Fibroblast of lung (primary cell): ENCODE measurements around the gene PPARG. TPM values are rescaled to one million over a fixed set of nuclear protein-coding genes. Genes with fewer than 3 reads are reported as not detected.
A peak's percentile ranks its signal among the peaks of the same experiment; 100 is the strongest.

Experiments
- DNase-seq, 2 donors: peaks; one replicate each; pipeline versions ENCODE4 v3.0.0 to v3.0.0-alpha.2; 2010; ENCODE audit warnings: low read depth in 2 of 2
- H2AFZ ChIP-seq: 2 replicates; pipeline ENCODE4 v1.5.1; 2012; ENCODE audit warnings: low read length, control low read depth, inconsistent platforms
- H3K27ac ChIP-seq: 2 replicates; pipeline ENCODE4 v1.5.1; 2011; ENCODE audit warnings: low read length, control low read depth; ENCODE audit not compliant: insufficient read depth
- H3K27me3 ChIP-seq: 2 replicates; pipeline ENCODE4 v1.5.1; 2011; ENCODE audit warnings: mild to moderate bottlenecking, low read length; ENCODE audit not compliant: control insufficient read depth, insufficient read depth
- H3K36me3 ChIP-seq: 2 replicates; pipeline ENCODE4 v1.5.1; 2011; ENCODE audit warnings: low read length; ENCODE audit not compliant: control insufficient read depth, insufficient read depth
- H3K4me1 ChIP-seq: 2 replicates; pipeline ENCODE4 v1.5.1; 2011; ENCODE audit warnings: low read length; ENCODE audit not compliant: control insufficient read depth, insufficient read depth; ENCODE audit errors: extremely low read depth
- H3K4me2 ChIP-seq: 2 replicates; pipeline ENCODE4 v1.5.1; 2011; ENCODE audit warnings: low read length, control low read depth; ENCODE audit not compliant: insufficient read depth; ENCODE audit errors: extremely low read depth
- H3K4me3 ChIP-seq, 4 experiments: fragments of 200-600 bp in 1 of 4; sonication (generic) in 1 of 4; replicated peaks in 1 of 4; 2 replicates each; pipeline ENCODE4 v1.5.1; 2011 to 2016; ENCODE audit warnings: low read length in 4 of 4, low read depth in 3 of 4, mild to moderate bottlenecking in 3 of 4, control low read depth in 2 of 4, inconsistent platforms in 1 of 4, mixed read lengths in 1 of 4; ENCODE audit not compliant: insufficient read depth in 1 of 4; ENCODE audit errors: control extremely low read depth in 1 of 4
- H3K79me2 ChIP-seq: 2 replicates; pipeline ENCODE4 v1.5.1; 2012; ENCODE audit warnings: mild to moderate bottlenecking, low read length, inconsistent platforms; ENCODE audit not compliant: control insufficient read depth, insufficient read depth
- H3K9ac ChIP-seq: 2 replicates; pipeline ENCODE4 v1.5.1; 2011; ENCODE audit warnings: mild to moderate bottlenecking, low read length, control low read depth; ENCODE audit not compliant: insufficient read depth
- H3K9me3 ChIP-seq: 2 replicates; pipeline ENCODE4 v1.5.1; 2012; ENCODE audit warnings: low read depth, low read length; ENCODE audit not compliant: control insufficient read depth, insufficient read depth
- H4K20me1 ChIP-seq: 2 replicates; pipeline ENCODE4 v1.5.1; 2011; ENCODE audit warnings: low read length; ENCODE audit not compliant: control insufficient read depth, insufficient read depth; ENCODE audit errors: extremely low read depth
- CTCF ChIP-seq, 2 donors: IDR thresholded peaks in 1 of 2; conservative IDR thresholded peaks in 1 of 2; 1 replicate in 1 of 2; 2 replicates in 1 of 2; pipeline ENCODE4 v1.5.1; 2011 to 2012; ENCODE audit warnings: low read length in 2 of 2, control low read depth in 1 of 2, inconsistent platforms in 1 of 2, low read depth in 1 of 2, mild to moderate bottlenecking in 1 of 2
- EZH2 ChIP-seq: IDR thresholded peaks from 2 replicates; pipeline ENCODE4 v1.5.1; 2012; ENCODE audit warnings: low read length, control low read depth, mild to moderate bottlenecking; ENCODE audit errors: missing control alignments
- polyA plus RNA-seq, 2 donors: library from polyadenylated mRNA; depleted of rRNA in 1 of 2; stranded (reverse) in 1 of 2; unstranded in 1 of 2; fragments of >200 nt; gene quantifications; 2 replicates each; pipeline ENCODE4 v1.2.1, GENCODE V29; 2011 to 2012; ENCODE audit warnings: missing spikeins in 1 of 2
- total RNA-seq: library from RNA; depleted of rRNA; stranded (reverse); fragments of >200 nt; gene quantifications from 2 replicates; pipeline ENCODE4 v1.2.1, GENCODE V29; 2014

The PPARG gene
- total and polyA plus RNA-seq, 2 donors (not counting 1 experiment from before 2014, with no cell fraction given), result 32.8 to 42.8 TPM

DNA sequence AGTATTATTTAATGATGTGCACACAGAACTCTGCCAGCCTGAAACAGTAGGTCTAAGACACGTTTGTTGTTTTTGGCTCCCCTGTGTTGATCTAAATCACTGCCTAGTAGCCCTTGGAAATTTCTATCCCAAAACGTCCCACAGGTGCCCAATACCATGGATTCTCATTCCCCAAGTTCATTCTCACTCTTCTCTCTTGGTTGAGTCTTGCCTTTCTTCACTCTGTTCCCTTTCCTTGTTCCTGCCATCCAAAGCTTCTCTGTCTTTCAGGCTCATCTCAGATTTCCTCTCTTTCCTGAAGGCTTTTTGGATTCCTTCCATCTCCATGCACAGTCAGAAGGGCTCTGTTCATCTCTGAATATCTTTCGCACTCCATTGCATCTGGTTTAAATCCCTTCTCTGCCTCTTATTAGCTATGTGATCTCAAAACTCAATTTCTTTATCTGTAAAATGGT, 54.2 kb downstream of the PPARG start:
- H3K9me3 ChIP-seq, result no peaks in the 10 kb centered on the region
- DNase-seq, result peak in 1 of 2 donors; percentile 51

GRCh38 chr3:12345141-12345561, 56.3 kb downstream of the PPARG start:
- TF ChIP-seq EZH2 (no peak), CTCF (conservative IDR thresholded peaks at IDR 0.05 in 1 of 2, IDR thresholded peaks at IDR 0.05 in 1 of 2; ENCODE audit: low read depth in 1 of 2, low read length in 2 of 2) (no peak)
- Histone ChIP-seq H3K4me1 (no peaks in the 10 kb centered on the region), H3K4me2 (no peak overlapping the region)

More for the DNA sequence above, 54.2 kb downstream of the PPARG start:
- TF ChIP-seq CTCF (conservative IDR thresholded peaks at IDR 0.05 in 1 of 2, IDR thresholded peaks at IDR 0.05 in 1 of 2; ENCODE audit: low read depth in 1 of 2, low read length in 2 of 2) (no peak), EZH2 (no peak)
- Histone ChIP-seq H3K4me2 (no peak overlapping the region), H3K9ac (no peak overlapping the region), H3K27me3 (no peaks in the 10 kb centered on the region), H3K79me2 (no peaks in the 10 kb centered on the region), H3K4me3 (no peak overlapping the region), H3K36me3 (no peaks in the 10 kb centered on the region), H3K27ac (no peak overlapping the region), H4K20me1 (no peaks in the 10 kb centered on the region), H3K4me1 (no peaks in the 10 kb centered on the region), H2AFZ (no peak overlapping the region)

DNA sequence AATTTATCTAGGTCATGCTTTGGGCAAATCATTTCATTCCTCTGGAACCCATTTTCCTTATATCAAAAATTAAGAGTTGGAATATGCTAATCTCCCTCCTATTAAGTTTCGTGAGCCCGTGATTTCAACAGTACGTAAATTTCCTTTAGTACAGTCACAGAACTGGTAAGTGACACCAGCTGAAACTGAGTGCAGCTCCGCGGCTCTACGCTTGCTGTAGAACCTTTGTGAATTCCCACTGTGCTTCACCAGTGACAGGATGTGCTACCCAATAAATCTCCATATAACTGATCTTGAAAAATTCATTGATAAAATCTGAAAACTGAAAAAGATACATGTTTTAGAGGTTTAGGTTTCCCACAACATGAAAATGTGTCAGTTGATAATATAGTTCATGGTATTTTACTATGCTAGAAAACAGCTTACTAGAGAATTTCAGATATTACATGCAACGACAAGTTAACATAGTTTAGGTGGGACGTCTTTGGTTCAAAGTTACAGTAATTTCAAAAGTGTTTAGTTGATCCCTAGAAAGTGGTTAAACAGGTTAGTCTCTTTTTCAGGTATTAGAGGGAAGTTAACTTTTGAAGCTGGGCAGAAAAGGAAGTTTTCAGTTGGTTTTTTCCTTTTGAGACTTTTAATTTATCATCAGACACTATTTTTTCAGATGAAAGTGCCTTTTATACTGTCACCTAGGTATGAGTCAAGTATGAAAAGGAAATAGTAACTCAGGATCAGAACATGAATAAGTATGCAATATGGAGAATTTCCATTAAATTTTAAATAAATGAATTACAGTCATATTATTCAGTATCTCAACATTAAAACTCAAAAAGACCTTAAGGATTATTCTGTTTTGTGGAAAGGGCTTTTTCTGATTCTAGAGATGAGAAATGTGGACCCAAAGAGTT, 57.0 kb downstream of the PPARG start:
- no peak for TF ChIP-seq EZH2
- no peak for TF ChIP-seq CTCF (conservative IDR thresholded peaks at IDR 0.05 in 1 of 2, IDR thresholded peaks at IDR 0.05 in 1 of 2; ENCODE audit: low read depth in 1 of 2, low read length in 2 of 2)
- DNase-seq, result no peak
- Histone ChIP-seq H3K36me3 (no peaks in the 10 kb centered on the region), H3K4me2 (no peak overlapping the region), H4K20me1 (no peaks in the 10 kb centered on the region), H3K9me3 (no peaks in the 10 kb centered on the region), H3K27ac (no peak overlapping the region), H2AFZ (no peak overlapping the region), H3K4me1 (no peaks in the 10 kb centered on the region), H3K79me2 (no peaks in the 10 kb centered on the region), H3K9ac (no peak overlapping the region), H3K4me3 (no peak overlapping the region), H3K27me3 (no peaks in the 10 kb centered on the region)

More at GRCh38 chr3:12345141-12345561, 56.3 kb downstream of the PPARG start:
- H3K27me3 ChIP-seq, result no peaks in the 10 kb centered on the region
- no peaks in the 10 kb centered on the region for H3K36me3 ChIP-seq
- H3K9me3 ChIP-seq, result no peaks in the 10 kb centered on the region
- no peak overlapping the region for H3K9ac ChIP-seq
- no peaks in the 10 kb centered on the region for H4K20me1 ChIP-seq
- peak; percentile 68 to 76 for DNase-seq
- H3K4me3 ChIP-seq, result no peak overlapping the region
- H3K79me2 ChIP-seq, result no peaks in the 10 kb centered on the region
- H2AFZ ChIP-seq, result no peak overlapping the region
- H3K27ac ChIP-seq, result no peak overlapping the region
